ENCODE results near the gene ZNF554.

DNA sequence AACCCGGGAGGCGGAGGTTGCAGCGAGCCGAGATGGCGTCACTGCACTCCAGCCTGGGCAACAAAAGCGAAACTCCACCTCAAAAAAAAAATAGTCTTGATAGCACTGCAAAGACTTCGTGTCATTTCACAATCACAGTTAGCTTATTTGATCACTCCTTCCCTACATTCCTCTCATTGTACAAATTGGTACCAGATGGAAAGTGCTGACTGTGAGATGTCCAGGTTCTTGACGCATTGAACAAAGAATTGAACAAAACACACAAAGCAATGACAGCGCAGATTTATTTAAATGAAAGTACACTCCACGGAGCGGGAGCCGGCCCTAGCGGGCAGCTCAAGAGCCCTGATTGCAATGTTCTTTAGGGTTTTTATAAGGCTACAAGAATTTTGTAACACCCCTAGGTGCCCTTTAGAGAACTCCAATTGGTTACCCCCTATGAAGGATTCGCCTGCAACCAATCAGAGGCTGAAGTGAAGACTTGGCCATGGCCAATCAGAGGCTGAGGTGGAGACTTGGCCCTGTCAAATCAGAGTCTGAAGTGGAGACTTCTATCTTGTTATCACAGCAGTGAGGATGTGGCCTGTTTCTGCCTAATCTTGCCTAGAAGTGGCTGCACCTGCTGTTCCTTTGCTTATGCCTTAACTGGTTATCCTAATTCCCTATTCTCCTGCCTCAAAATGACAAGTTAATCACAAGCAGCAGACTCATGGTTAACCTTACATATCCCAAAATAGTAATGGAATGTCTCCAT is 64.2 kb downstream of the ZNF554 start:
- no peak for TF ChIP-seq POLR2A (IDR thresholded peaks at IDR 0.05)
- TF ChIP-seq, protein P1, sequence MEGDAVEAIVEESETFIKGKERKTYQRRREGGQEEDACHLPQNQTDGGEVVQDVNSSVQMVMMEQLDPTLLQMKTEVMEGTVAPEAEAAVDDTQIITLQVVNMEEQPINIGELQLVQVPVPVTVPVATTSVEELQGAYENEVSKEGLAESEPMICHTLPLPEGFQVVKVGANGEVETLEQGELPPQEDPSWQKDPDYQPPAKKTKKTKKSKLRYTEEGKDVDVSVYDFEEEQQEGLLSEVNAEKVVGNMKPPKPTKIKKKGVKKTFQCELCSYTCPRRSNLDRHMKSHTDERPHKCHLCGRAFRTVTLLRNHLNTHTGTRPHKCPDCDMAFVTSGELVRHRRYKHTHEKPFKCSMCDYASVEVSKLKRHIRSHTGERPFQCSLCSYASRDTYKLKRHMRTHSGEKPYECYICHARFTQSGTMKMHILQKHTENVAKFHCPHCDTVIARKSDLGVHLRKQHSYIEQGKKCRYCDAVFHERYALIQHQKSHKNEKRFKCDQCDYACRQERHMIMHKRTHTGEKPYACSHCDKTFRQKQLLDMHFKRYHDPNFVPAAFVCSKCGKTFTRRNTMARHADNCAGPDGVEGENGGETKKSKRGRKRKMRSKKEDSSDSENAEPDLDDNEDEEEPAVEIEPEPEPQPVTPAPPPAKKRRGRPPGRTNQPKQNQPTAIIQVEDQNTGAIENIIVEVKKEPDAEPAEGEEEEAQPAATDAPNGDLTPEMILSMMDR (IDR thresholded peaks at IDR 0.05) = no peak
